Naive thymus-derived CD4-positive, alpha-beta T cell (primary cell): ENCODE measurements around the gene CAMK4. TPM values are rescaled to one million over a fixed set of nuclear protein-coding genes. Genes with fewer than 3 reads are reported as not detected.
A peak's percentile ranks its signal among the peaks of the same experiment; 100 is the strongest.

Experiments used
- ATAC-seq: fragments of 150-1000 bp; cut with Tn5 transposase; 2 replicates; pipeline ENCODE4 v1.10.0; 2021; ENCODE audit warnings: mild to moderate bottlenecking, moderate library complexity
- CTCF ChIA-PET: fragments of 350-600 bp; sonication (Branson Sonifier 250); formaldehyde crosslinking; loops from one replicate; lab custom pipeline; 2021; ENCODE audit warnings: antibody characterized with exemption; lab: Charles Lee
- POLR2A ChIA-PET: fragments of 350-600 bp; sonication (Branson Sonifier 250); formaldehyde crosslinking; loops from one replicate; lab custom pipeline; 2021; ENCODE audit warnings: antibody characterized with exemption, inconsistent platforms; lab: Charles Lee
- DNase-seq, 9 donors: peaks; one replicate each; pipeline versions ENCODE4 v3.0.0 to v3.0.0-alpha.2; 2020 to 2022; ENCODE audit warnings: mixed read lengths in 1 of 9
- H3K27ac ChIP-seq: one replicate; pipeline ENCODE4 v1.7.0; 2013; ENCODE audit warnings: mild to moderate bottlenecking, low read depth, low read length, moderate library complexity
- H3K27me3 ChIP-seq, 2 donors: one replicate each; pipeline ENCODE4 v1.7.0; 2013; ENCODE audit warnings: low read length in 2 of 2, mild to moderate bottlenecking in 2 of 2, moderate library complexity in 2 of 2; ENCODE audit not compliant: control insufficient read depth in 2 of 2, insufficient read depth in 2 of 2
- H3K36me3 ChIP-seq, 3 experiments: 1 replicate in 2 of 3; 2 replicates in 1 of 3; pipeline ENCODE4 v1.7.0; 2013; ENCODE audit warnings: low read length in 3 of 3, mild to moderate bottlenecking in 3 of 3, moderate library complexity in 1 of 3; ENCODE audit not compliant: insufficient read depth in 3 of 3, control insufficient read depth in 2 of 3
- H3K4me1 ChIP-seq, 2 donors: one replicate each; pipeline ENCODE4 v1.7.0; 2013; ENCODE audit warnings: low read length in 2 of 2, mild to moderate bottlenecking in 2 of 2, moderate library complexity in 1 of 2; ENCODE audit not compliant: control insufficient read depth in 2 of 2, insufficient read depth in 2 of 2
- H3K4me3 ChIP-seq: 2 replicates; pipeline ENCODE4 v1.7.0; 2013; ENCODE audit warnings: mild to moderate bottlenecking, low read length
- H3K9me3 ChIP-seq, 3 experiments: 1 replicate in 2 of 3; 2 replicates in 1 of 3; pipeline ENCODE4 v1.7.0; 2013; ENCODE audit warnings: low read length in 3 of 3; ENCODE audit not compliant: control insufficient read depth in 2 of 3
- H3K27ac Mint-ChIP-seq, 9 donors: one replicate each; pipeline ENCODE4 v1.8.0; 2020 to 2022; ENCODE audit warnings: mixed read lengths in 9 of 9, mild to moderate bottlenecking in 8 of 9, moderate library complexity in 5 of 9, inconsistent platforms in 2 of 9
- H3K27me3 Mint-ChIP-seq, 5 donors: one replicate each; pipeline ENCODE4 v1.8.0; 2021 to 2022; ENCODE audit warnings: mixed read lengths in 5 of 5, mild to moderate bottlenecking in 1 of 5
- H3K36me3 Mint-ChIP-seq, 5 donors: one replicate each; pipeline ENCODE4 v1.8.0; 2020 to 2022; ENCODE audit warnings: mixed read lengths in 5 of 5, mild to moderate bottlenecking in 3 of 5, inconsistent platforms in 1 of 5
- H3K4me1 Mint-ChIP-seq, 7 donors: one replicate each; pipeline ENCODE4 v1.8.0; 2020 to 2022; ENCODE audit warnings: mixed read lengths in 7 of 7, mild to moderate bottlenecking in 3 of 7, inconsistent platforms in 1 of 7
- H3K4me3 Mint-ChIP-seq, 10 donors: one replicate each; pipeline ENCODE4 v1.8.0; 2020 to 2022; ENCODE audit warnings: mild to moderate bottlenecking in 10 of 10, mixed read lengths in 10 of 10, moderate library complexity in 6 of 10, inconsistent platforms in 2 of 10
- H3K9me3 Mint-ChIP-seq, 11 donors: one replicate each; pipeline ENCODE4 v1.8.0; 2020 to 2022; ENCODE audit warnings: mixed read lengths in 11 of 11, mild to moderate bottlenecking in 4 of 11, inconsistent platforms in 1 of 11, moderate library complexity in 1 of 11
- intact Hi-C, 2 donors: fragments of 100-400 bp; cut with micrococcal nuclease; formaldehyde crosslinking; loops; one replicate each; pipeline ENCODE4 v1.15.1; 2023
- polyA plus RNA-seq, 2 donors: library from polyadenylated mRNA; unstranded; fragments of 300-500 nt; fragmentation: Illumina TruSeq; gene quantifications; one replicate each; pipeline ENCODE4 v1.2.3, GENCODE V29; 2021
- total RNA-seq, 6 experiments: library from RNA in 5 of 6; stranded (reverse) in 5 of 6; gene quantifications; 1 replicate in 5 of 6; 2 replicates in 1 of 6; pipeline ENCODE4 v1.2.3 and lab custom pipeline; 2021 to 2026

The CAMK4 gene
- total and polyA plus RNA-seq, 7 experiments from 2014 or later = 118 to 366 (median 200) TPM

GRCh38 chr5:111294551-111294950, 70.4 kb downstream of the CAMK4 start:
- no peaks in the 10 kb centered on the region for H3K4me1 ChIP-seq
- CTCF ChIA-PET = interaction anchor here (0.6 to 0.7 kb wide), 2 partner anchors 66 to 73 kb away, joined by 3 read pairs; no protein-coding TSS in a partner anchor
- no peak overlapping the region for H3K4me3 ChIP-seq
- POLR2A ChIA-PET = no interaction called here
- intact Hi-C loops = no loop called here
- peaks cover 0 to 11% (median 0%) of the 10 kb centered on the region in 3 experiments for H3K36me3 ChIP-seq
- Mint-ChIP-seq H3K36me3 (peaks cover 10 to 54% (median 35%) of the 10 kb centered on the region in 5 donors), H3K4me3 (no peak overlapping the region), H3K4me1 (peaks cover 5 to 64% (median 48%) of the 10 kb centered on the region in 7 donors), H3K27me3 (no peaks in the 10 kb centered on the region), H3K9me3 (peaks cover 0 to 20% (median 8%) of the 10 kb centered on the region in 11 donors), H3K27ac (peak overlapping the region in 2 of 9 donors; percentile 21 to 59)
- DNase-seq (no peak), ATAC-seq (no peak)
- H3K27me3 ChIP-seq = no peaks in the 10 kb centered on the region
- H3K9me3 ChIP-seq = peaks cover 0 to 12% (median 3%) of the 10 kb centered on the region in 3 experiments
- H3K27ac ChIP-seq = no peak overlapping the region

DNA sequence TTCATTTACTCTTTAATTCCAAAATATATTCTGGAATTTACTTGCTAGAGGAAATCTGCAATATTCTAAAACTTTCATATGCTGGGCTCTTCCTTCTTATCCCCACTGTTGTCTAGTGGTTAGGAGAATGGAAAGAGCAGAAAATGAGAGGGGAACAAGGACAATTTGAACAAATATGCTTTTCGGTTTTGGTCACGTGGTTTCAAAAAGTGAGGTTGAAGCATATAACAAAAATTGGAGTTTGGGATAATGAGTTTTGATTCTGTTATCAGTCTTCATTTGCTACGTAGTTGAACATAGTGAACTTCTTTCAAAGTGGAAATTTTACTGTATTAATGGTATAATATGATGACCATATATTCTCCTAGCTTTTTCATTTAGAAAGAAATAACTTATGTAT, 71.5 kb downstream of the CAMK4 start:
- no peak for DNase-seq
- H3K27ac ChIP-seq = no peak overlapping the region
- H3K4me1 ChIP-seq = no peaks in the 10 kb centered on the region
- POLR2A ChIA-PET = interaction anchor here (0.7 to 1.4 kb wide), 2 partner anchors 10 to 26 kb away, joined by 3 to 4 read pairs; no protein-coding TSS in a partner anchor
- peaks cover 0 to 12% (median 3%) of the 10 kb centered on the region in 3 experiments for H3K9me3 ChIP-seq
- intact Hi-C loops = loop anchor here in 1 of 2 donors (1.0 kb wide), 1 partner anchor 10 kb away; no protein-coding TSS in a partner anchor
- peaks cover 10 to 52% (median 35%) of the 10 kb centered on the region in 5 donors for H3K36me3 Mint-ChIP-seq
- peaks cover 11 to 59% (median 44%) of the 10 kb centered on the region in 7 donors for H3K4me1 Mint-ChIP-seq
- H3K36me3 ChIP-seq = peaks cover 0 to 11% (median 0%) of the 10 kb centered on the region in 3 experiments
- ATAC-seq = no peak
- H3K4me3 ChIP-seq = no peak overlapping the region
- H3K27me3 ChIP-seq = no peaks in the 10 kb centered on the region
- peak overlapping the region in 1 of 10 donors; percentile 19 for H3K4me3 Mint-ChIP-seq
- CTCF ChIA-PET = no interaction called here
- H3K27ac Mint-ChIP-seq = peak overlapping the region in 3 of 9 donors; percentile 1 to 46 (median 25)
- peaks cover 0 to 26% (median 14%) of the 10 kb centered on the region in 11 donors for H3K9me3 Mint-ChIP-seq
- H3K27me3 Mint-ChIP-seq = no peaks in the 10 kb centered on the region

- no peak overlapping the region for H3K27ac ChIP-seq
- no peak overlapping the region for H3K4me3 ChIP-seq
- Mint-ChIP-seq H3K4me3 (no peak overlapping the region), H3K9me3 (peaks cover 0 to 33% (median 14%) of the 10 kb centered on the region in 11 donors), H3K27ac (peak overlapping the region in 1 of 9 donors; percentile 19), H3K27me3 (no peaks in the 10 kb centered on the region), H3K4me1 (peaks cover 11 to 61% (median 46%) of the 10 kb centered on the region in 7 donors), H3K36me3 (peaks cover 10 to 56% (median 40%) of the 10 kb centered on the region in 5 donors)
- intact Hi-C loops = no loop called here
- H3K9me3 ChIP-seq = peaks cover 0 to 12% (median 3%) of the 10 kb centered on the region in 3 experiments
- ChIA-PET CTCF (interaction anchor here (0.7 kb wide), 1 partner anchor 75 kb away, joined by 6 read pairs; no protein-coding TSS in a partner anchor), POLR2A (interaction anchor here (1.4 kb wide), 1 partner anchor 11 kb away, joined by 4 read pairs; no protein-coding TSS in a partner anchor)
- no peaks in the 10 kb centered on the region for H3K4me1 ChIP-seq
- no peak for ATAC-seq
- no peak for DNase-seq
- H3K36me3 ChIP-seq = peaks cover 0 to 15% (median 0%) of the 10 kb centered on the region in 3 experiments
- H3K27me3 ChIP-seq = no peaks in the 10 kb centered on the region
These were observed 72.4 kb downstream of the CAMK4 start for GRCh38 chr5:111296570-111296969.

GRCh38 chr5:111299067-111299481, 74.9 kb downstream of the CAMK4 start:
- Histone ChIP-seq H3K9me3 (peaks cover 0 to 12% (median 3%) of the 10 kb centered on the region in 3 experiments), H3K4me3 (no peak overlapping the region), H3K27ac (no peak overlapping the region), H3K36me3 (peaks cover 0 to 17% (median 4%) of the 10 kb centered on the region in 3 experiments), H3K27me3 (no peaks in the 10 kb centered on the region), H3K4me1 (no peaks in the 10 kb centered on the region)
- no peak for ATAC-seq
- Mint-ChIP-seq H3K36me3 (peaks cover 10 to 51% (median 40%) of the 10 kb centered on the region in 5 donors), H3K27me3 (no peaks in the 10 kb centered on the region), H3K27ac (peak overlapping the region in 1 of 9 donors; percentile 17), H3K4me3 (peak overlapping the region in 4 of 10 donors; percentile 10 to 21 (median 16)), H3K9me3 (peaks cover 0 to 35% (median 14%) of the 10 kb centered on the region in 11 donors), H3K4me1 (peaks cover 11 to 60% (median 39%) of the 10 kb centered on the region in 7 donors)
- POLR2A ChIA-PET = no interaction called here
- intact Hi-C loops = no loop called here
- CTCF ChIA-PET = interaction anchor here (1.3 kb wide), 1 partner anchor 21 kb away, joined by 3 read pairs; no protein-coding TSS in a partner anchor
- peak in 3 of 9 donors; percentile 7 to 28 (median 19) for DNase-seq

- Mint-ChIP-seq H3K27me3 (no peaks in the 10 kb centered on the region), H3K4me1 (peaks cover 8 to 52% (median 37%) of the 10 kb centered on the region in 7 donors), H3K4me3 (peak overlapping the region in 4 of 10 donors; percentile 1 to 13 (median 10)), H3K27ac (peak overlapping the region in 4 of 9 donors; percentile 26 to 59 (median 50)), H3K36me3 (peaks cover 10 to 50% (median 39%) of the 10 kb centered on the region in 5 donors), H3K9me3 (peaks cover 0 to 35% (median 14%) of the 10 kb centered on the region in 11 donors)
- Histone ChIP-seq H3K36me3 (peaks cover 0 to 17% (median 4%) of the 10 kb centered on the region in 3 experiments), H3K9me3 (peaks cover 0 to 12% (median 3%) of the 10 kb centered on the region in 3 experiments), H3K4me3 (no peak overlapping the region), H3K27me3 (no peaks in the 10 kb centered on the region), H3K27ac (no peak overlapping the region), H3K4me1 (no peaks in the 10 kb centered on the region)
- DNase-seq (no peak), ATAC-seq (no peak)
- intact Hi-C loops = no loop called here
- ChIA-PET POLR2A (no interaction called here), CTCF (interaction anchor here (1.3 kb wide), 1 partner anchor 22 kb away, joined by 3 read pairs; no protein-coding TSS in a partner anchor)
These were observed 75.7 kb downstream of the CAMK4 start for GRCh38 chr5:111299831-111300432.

- ChIA-PET POLR2A (no interaction called here), CTCF (no interaction called here)
- peaks cover 0 to 35% (median 14%) of the 10 kb centered on the region in 11 donors for H3K9me3 Mint-ChIP-seq
- ATAC-seq = no peak
- intact Hi-C loops = no loop called here
- no peak overlapping the region for H3K4me3 ChIP-seq
- peaks cover 0 to 17% (median 4%) of the 10 kb centered on the region in 3 experiments for H3K36me3 ChIP-seq
- H3K36me3 Mint-ChIP-seq = peaks cover 10 to 45% (median 39%) of the 10 kb centered on the region in 5 donors
- no peaks in the 10 kb centered on the region for H3K4me1 ChIP-seq
- H3K27ac ChIP-seq = no peak overlapping the region
- H3K27ac Mint-ChIP-seq = no peak overlapping the region
- no peaks in the 10 kb centered on the region for H3K27me3 ChIP-seq
- peaks cover 0 to 12% (median 3%) of the 10 kb centered on the region in 3 experiments for H3K9me3 ChIP-seq
- H3K27me3 Mint-ChIP-seq = no peaks in the 10 kb centered on the region
- H3K4me3 Mint-ChIP-seq = peak overlapping the region in 1 of 10 donors; percentile 21
- no peak for DNase-seq
- H3K4me1 Mint-ChIP-seq = peaks cover 4 to 38% (median 27%) of the 10 kb centered on the region in 7 donors
These were observed 77.1 kb downstream of the CAMK4 start for GRCh38 chr5:111301264-111301663.
